Epithelial cell of prostate (primary cell): ENCODE data around the gene GPR142.

Experiments used
- DNase-seq: peaks from one replicate; pipeline ENCODE4 v3.0.0-alpha.2; 2011; ENCODE audit warnings: low read depth, low spot score
- H3K27ac ChIP-seq: fragments of 450-650 bp; 2 replicates; pipeline ENCODE4 v1.5.1; 2017; ENCODE audit warnings: mild to moderate bottlenecking

The GPR142 gene

GRCh38 chr17:74367206-74367605 lies at the start of gene GPR142:
Gene GPR142 (plus strand): TSS chr17:74367506. CDS start chr17:74369541, 2,035 bp downstream.
- no peak for DNase-seq
- no peak within 1 kb of the TSS for H3K27ac ChIP-seq

- no peak for DNase-seq
- H3K27ac ChIP-seq = no peak overlapping the region
Observed at GRCh38 chr17:74318391-74318790, 48.9 kb upstream of the GPR142 start.

GRCh38 chr17:74324521-74324920 lies 42.8 kb upstream of the GPR142 start:
- no peak overlapping the region for H3K27ac ChIP-seq
- DNase-seq = no peak

- H3K27ac ChIP-seq = no peak overlapping the region
- no peak for DNase-seq
Observed at GRCh38 chr17:74325376-74325742, 41.9 kb upstream of the GPR142 start.

- no peak for DNase-seq
Observed at GRCh38 chr17:74325743-74326379, 41.4 kb upstream of the GPR142 start, which contains the start of gene KIF19. Gene KIF19 (plus strand): TSS chr17:74326226. CDS start chr17:74326350, 124 bp downstream.

GRCh38 chr17:74326506-74326905 lies 40.8 kb upstream of the GPR142 start:
- no peak for DNase-seq
- H3K27ac ChIP-seq = no peak overlapping the region

More at GRCh38 chr17:74325743-74326379, 41.4 kb upstream of the GPR142 start, which contains the start of gene KIF19:
- H3K27ac ChIP-seq = no peak within 1 kb of the TSS

- DNase-seq = no peak
- no peak overlapping the region for H3K27ac ChIP-seq
Observed at GRCh38 chr17:74328487-74328886, 38.8 kb upstream of the GPR142 start.

GRCh38 chr17:74329378-74329777 lies 37.9 kb upstream of the GPR142 start:
- H3K27ac ChIP-seq = no peak overlapping the region
- no peak for DNase-seq

- no peak overlapping the region for H3K27ac ChIP-seq
- DNase-seq = no peak
Observed at GRCh38 chr17:74330446-74330845, 36.9 kb upstream of the GPR142 start.

- DNase-seq = no peak
- no peak overlapping the region for H3K27ac ChIP-seq
Observed at GRCh38 chr17:74332017-74332650, 35.2 kb upstream of the GPR142 start.

GRCh38 chr17:74332763-74333283 lies 34.5 kb upstream of the GPR142 start:
- H3K27ac ChIP-seq = no peak overlapping the region
- DNase-seq = no peak

GRCh38 chr17:74334393-74335039 lies 32.8 kb upstream of the GPR142 start:
- DNase-seq = no peak
- H3K27ac ChIP-seq = no peak overlapping the region

GRCh38 chr17:74335529-74336062 lies 31.7 kb upstream of the GPR142 start:
- H3K27ac ChIP-seq = no peak overlapping the region
- DNase-seq = no peak

- no peak for DNase-seq
- H3K27ac ChIP-seq = no peak overlapping the region
Observed at GRCh38 chr17:74336307-74336706, 31.0 kb upstream of the GPR142 start.

GRCh38 chr17:74337834-74338500 lies 29.3 kb upstream of the GPR142 start:
- no peak for DNase-seq
- no peak overlapping the region for H3K27ac ChIP-seq

GRCh38 chr17:74339537-74340195 lies 27.6 kb upstream of the GPR142 start:
- no peak overlapping the region for H3K27ac ChIP-seq
- DNase-seq = no peak

GRCh38 chr17:74340470-74341023 lies 26.8 kb upstream of the GPR142 start:
- no peak for DNase-seq
- H3K27ac ChIP-seq = no peak overlapping the region

- DNase-seq = no peak
- H3K27ac ChIP-seq = no peak overlapping the region
Observed at GRCh38 chr17:74342224-74342623, 25.1 kb upstream of the GPR142 start.

- no peak for DNase-seq
- no peak overlapping the region for H3K27ac ChIP-seq
Observed at GRCh38 chr17:74343121-74343520, 24.2 kb upstream of the GPR142 start.
